ENCODE data around the gene CEP135. TPM values are rescaled to one million over a fixed set of nuclear protein-coding genes. Genes with fewer than 3 reads are reported as not detected.

The CEP135 gene
- total and polyA plus RNA-seq, 2 donors (not counting 1 experiment from before 2014, with no cell fraction given): 6.4 to 41.0 TPM

GRCh38 chr4:55906989-55907388 is 41.8 kb upstream of the CEP135 start:
- no peaks in the 10 kb centered on the region for H3K79me2 ChIP-seq (ENCODE audit: control insufficient read depth, insufficient read depth, low read length)
- H3K9me3 Mint-ChIP-seq (ENCODE audit: insufficient read depth): no peaks in the 10 kb centered on the region
- TF ChIP-seq EZH2 (IDR thresholded peaks at IDR 0.05; ENCODE audit: borderline replicate concordance, insufficient read depth, low read depth, low read length, poor library complexity, severe bottlenecking) (no peak), CTCF (IDR thresholded peaks at IDR 0.05) (no peak)
- no peak overlapping the region for H2AFZ ChIP-seq (ENCODE audit: insufficient read depth, low read depth, low read length, poor library complexity, severe bottlenecking)
- POLR2A ChIA-PET: no interaction called here
- DNase-seq (no peak), ATAC-seq (ENCODE audit: low read depth) (no peak)
- no peak overlapping the region for H3K4me3 Mint-ChIP-seq
- no peaks in the 10 kb centered on the region for H3K9me3 ChIP-seq (ENCODE audit: control extremely low read depth in 1 of 3, control insufficient read depth in 2 of 3, insufficient read depth in 1 of 3, low read length in 2 of 3)
- H3K27ac Mint-ChIP-seq: no peak overlapping the region
- peaks cover 0 to 14% of the 10 kb centered on the region in 2 experiments for H3K36me3 ChIP-seq (replicated peaks in 1 of 2; ENCODE audit: control extremely low read depth in 1 of 2, control insufficient read depth in 1 of 2, extremely low read depth in 1 of 2, insufficient read depth in 2 of 2, low read length in 1 of 2)
- H3K4me2 ChIP-seq (replicated peaks; ENCODE audit: low read depth, low read length, poor library complexity, severe bottlenecking): no peak overlapping the region
- no peaks in the 10 kb centered on the region for H3K27me3 ChIP-seq (replicated peaks in 1 of 4; ENCODE audit: control extremely low read depth in 1 of 4, control insufficient read depth in 3 of 4, insufficient read depth in 4 of 4, low read length in 3 of 4)
- WGBS (ENCODE audit: insufficient coverage): no CpG with 5 or more reads among the region's 3 CpGs
- H3K4me3 ChIP-seq (ENCODE audit: control extremely low read depth in 1 of 5, extremely low read depth in 1 of 5, insufficient read depth in 1 of 5, low read depth in 2 of 5, low read length in 4 of 5): no peak overlapping the region
- H3K27ac ChIP-seq (ENCODE audit: low read length in 2 of 2): no peak overlapping the region
- H3K27me3 Mint-ChIP-seq: no peaks in the 10 kb centered on the region
- no peaks in the 10 kb centered on the region for H3K4me1 ChIP-seq (ENCODE audit: control insufficient read depth in 2 of 2, insufficient read depth in 2 of 2, low read length in 2 of 2)
- peaks cover 6% of the 10 kb centered on the region for H3K4me1 Mint-ChIP-seq
- intact Hi-C loops (cut with micrococcal nuclease): loop anchor here (5.0 kb wide), 1 partner anchor 40 kb away; the partner anchor contains the start of gene CEP135
- no peaks in the 10 kb centered on the region for H4K20me1 ChIP-seq (ENCODE audit: control insufficient read depth, insufficient read depth, low read length, poor library complexity, severe bottlenecking)
- no peak overlapping the region for H3K9ac ChIP-seq (ENCODE audit: low read length)
- CTCF ChIA-PET: no interaction called here

DNA sequence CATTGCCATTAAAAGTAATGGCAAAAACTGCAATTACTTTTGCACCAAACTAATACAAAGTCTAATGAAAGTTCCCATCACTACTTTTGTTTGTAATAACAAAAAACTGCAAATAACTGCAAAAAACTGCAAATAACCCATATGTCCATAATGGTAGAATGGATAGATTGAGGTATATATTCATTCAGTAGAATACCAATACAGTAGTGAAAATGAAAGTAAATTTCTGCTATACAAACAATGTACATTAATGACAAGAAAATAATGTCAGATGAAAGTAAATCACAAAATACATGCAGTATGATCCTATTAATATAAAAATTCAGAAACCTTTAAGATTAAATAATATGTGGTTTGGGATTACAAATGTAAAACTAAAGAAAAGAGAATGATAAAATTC is 41.3 kb upstream of the CEP135 start:
- no peak overlapping the region for H2AFZ ChIP-seq (ENCODE audit: insufficient read depth, low read depth, low read length, poor library complexity, severe bottlenecking)
- Mint-ChIP-seq H3K4me1 (peaks cover 6% of the 10 kb centered on the region), H3K27me3 (no peaks in the 10 kb centered on the region), H3K27ac (no peak overlapping the region), H3K9me3 (ENCODE audit: insufficient read depth) (no peaks in the 10 kb centered on the region), H3K4me3 (no peak overlapping the region)
- no peak overlapping the region for H3K4me3 ChIP-seq (ENCODE audit: control extremely low read depth in 1 of 5, extremely low read depth in 1 of 5, insufficient read depth in 1 of 5, low read depth in 2 of 5, low read length in 4 of 5)
- no peaks in the 10 kb centered on the region for H3K27me3 ChIP-seq (replicated peaks in 1 of 4; ENCODE audit: control extremely low read depth in 1 of 4, control insufficient read depth in 3 of 4, insufficient read depth in 4 of 4, low read length in 3 of 4)
- H3K4me2 ChIP-seq (replicated peaks; ENCODE audit: low read depth, low read length, poor library complexity, severe bottlenecking): no peak overlapping the region
- H3K27ac ChIP-seq (ENCODE audit: low read length in 2 of 2): no peak overlapping the region
- H3K79me2 ChIP-seq (ENCODE audit: control insufficient read depth, insufficient read depth, low read length): no peaks in the 10 kb centered on the region
- H3K4me1 ChIP-seq (ENCODE audit: control insufficient read depth in 2 of 2, insufficient read depth in 2 of 2, low read length in 2 of 2): no peaks in the 10 kb centered on the region
- H3K9ac ChIP-seq (ENCODE audit: low read length): no peak overlapping the region
- H3K36me3 ChIP-seq (replicated peaks in 1 of 2; ENCODE audit: control extremely low read depth in 1 of 2, control insufficient read depth in 1 of 2, extremely low read depth in 1 of 2, insufficient read depth in 2 of 2, low read length in 1 of 2): peaks cover 0 to 10% of the 10 kb centered on the region in 2 experiments
- TF ChIP-seq EZH2 (IDR thresholded peaks at IDR 0.05; ENCODE audit: borderline replicate concordance, insufficient read depth, low read depth, low read length, poor library complexity, severe bottlenecking) (no peak), CTCF (IDR thresholded peaks at IDR 0.05) (no peak)
- intact Hi-C loops (cut with micrococcal nuclease): loop anchor here (5.0 kb wide), 1 partner anchor 40 kb away; the partner anchor contains the start of gene CEP135
- no peaks in the 10 kb centered on the region for H3K9me3 ChIP-seq (ENCODE audit: control extremely low read depth in 1 of 3, control insufficient read depth in 2 of 3, insufficient read depth in 1 of 3, low read length in 2 of 3)
- POLR2A ChIA-PET: no interaction called here
- ATAC-seq (ENCODE audit: low read depth): no peak
- CTCF ChIA-PET: no interaction called here
- H4K20me1 ChIP-seq (ENCODE audit: control insufficient read depth, insufficient read depth, low read length, poor library complexity, severe bottlenecking): no peaks in the 10 kb centered on the region
- DNase-seq: no peak
